ENCODE data around the gene CD40. TPM values are rescaled to one million over a fixed set of nuclear protein-coding genes. Genes with fewer than 3 reads are reported as not detected.

The CD40 gene
- total RNA-seq, 1 experiment from 2014 or later, result not detected

DNA sequence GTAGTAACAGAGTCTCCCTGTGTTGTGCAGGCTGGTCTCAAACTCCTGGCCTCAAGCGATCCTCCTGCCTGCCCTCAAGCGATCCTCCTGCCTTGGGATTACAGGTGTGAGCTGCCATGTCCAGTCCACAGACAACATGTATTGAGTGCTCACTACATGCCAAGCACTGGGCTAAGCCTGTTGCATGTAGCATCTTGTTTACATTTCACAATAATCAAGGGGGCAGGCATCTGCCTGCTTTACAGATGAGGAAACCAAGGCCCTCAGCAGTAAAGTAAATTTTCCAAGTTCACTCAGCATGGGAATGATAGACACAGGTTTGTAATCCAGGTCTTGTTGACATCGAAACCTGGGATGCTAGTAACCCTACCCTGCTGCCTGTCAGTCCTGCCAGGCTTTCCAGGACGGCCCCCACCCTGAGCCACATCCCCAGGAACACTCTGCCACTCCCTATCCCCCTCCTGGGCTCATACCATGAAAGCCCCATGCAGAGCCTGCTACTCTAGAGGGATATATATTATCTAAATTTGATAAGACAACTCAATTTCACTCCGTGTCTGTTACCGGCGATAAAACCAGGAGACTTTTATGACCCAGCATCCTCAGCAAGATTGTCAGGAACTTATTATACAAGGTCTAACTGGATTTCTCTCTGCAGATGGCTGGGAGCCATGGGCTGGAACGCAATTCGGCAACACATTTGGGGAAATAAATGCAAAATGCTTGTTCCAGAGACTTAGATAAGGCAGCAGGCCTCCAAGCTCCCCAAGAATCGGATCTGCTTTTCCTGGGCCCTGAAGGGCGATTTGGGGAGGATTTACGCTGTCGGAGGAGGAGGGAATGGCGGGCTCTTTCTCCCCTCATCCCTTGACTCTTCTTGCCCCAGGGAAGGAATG is 30.4 kb downstream of the CD40 start:
- DNase-seq (ENCODE audit: low read depth), result no peak

- DNase-seq (ENCODE audit: low read depth), result no peak
Observed at GRCh38 chr20:46150943-46151342, 32.8 kb downstream of the CD40 start.

DNA sequence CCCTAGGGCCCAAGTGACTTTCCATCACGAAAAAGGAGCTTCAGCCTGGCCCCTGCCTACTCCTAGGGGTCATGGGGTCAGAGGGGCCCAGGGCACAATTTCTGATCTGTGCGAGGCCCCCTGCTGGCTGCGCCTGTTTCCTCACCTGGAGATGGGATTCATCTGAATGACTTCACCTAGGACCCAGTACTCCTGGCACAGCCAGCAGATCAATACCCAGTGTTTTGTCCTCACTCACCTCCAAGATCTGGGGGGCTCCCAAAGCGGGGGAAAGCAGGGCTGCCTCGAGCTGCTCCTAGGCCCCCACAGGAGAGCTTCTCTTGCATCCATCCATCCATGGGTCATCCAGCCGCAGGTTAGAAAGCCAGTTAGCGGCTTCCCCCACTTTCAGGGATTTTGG is 33.8 kb downstream of the CD40 start:
- no peak for DNase-seq (ENCODE audit: low read depth)

DNA sequence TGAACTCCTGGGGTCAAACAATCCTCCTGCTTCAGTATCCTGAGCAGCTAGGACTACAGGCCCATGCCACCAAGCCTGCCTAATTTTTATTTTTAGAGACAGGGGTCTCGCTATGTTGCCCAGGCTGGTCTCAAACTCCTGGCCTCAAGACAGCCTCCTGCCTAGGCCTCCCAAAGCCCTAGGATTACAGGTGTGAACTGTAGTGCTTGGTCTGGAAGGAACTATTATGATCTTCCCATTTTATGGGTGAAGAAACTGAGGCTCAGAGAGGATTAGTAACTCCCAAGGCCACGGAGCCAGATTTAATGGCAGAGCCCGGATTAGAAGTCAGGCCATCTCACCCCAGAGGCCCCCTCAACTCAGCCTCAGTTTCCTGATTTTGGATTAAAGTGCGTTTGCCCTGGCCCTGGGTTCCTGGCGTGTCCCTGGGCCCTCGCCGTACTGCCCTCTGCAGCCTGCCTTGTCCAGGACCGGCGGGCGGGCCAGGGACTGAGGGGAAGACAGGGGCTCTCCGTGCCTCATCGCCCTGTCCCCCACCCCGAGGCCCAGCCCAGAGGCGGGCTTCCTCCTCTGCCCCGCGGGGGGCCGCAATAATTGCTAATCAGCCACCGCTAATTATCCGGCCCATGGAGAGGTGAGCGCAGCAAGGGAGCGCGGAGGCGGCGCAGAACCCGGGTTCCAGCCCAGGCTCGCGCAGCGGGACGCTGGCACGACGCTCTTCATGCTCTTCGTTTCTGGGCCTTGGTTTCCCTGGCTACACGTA is 34.9 kb downstream of the CD40 start:
- no peak for DNase-seq (ENCODE audit: low read depth)

GRCh38 chr20:46154305-46154704 is 36.2 kb downstream of the CD40 start:
- DNase-seq (ENCODE audit: low read depth), result no peak

- no peak for DNase-seq (ENCODE audit: low read depth)
Observed at GRCh38 chr20:46154796-46155195, 36.7 kb downstream of the CD40 start.

DNA sequence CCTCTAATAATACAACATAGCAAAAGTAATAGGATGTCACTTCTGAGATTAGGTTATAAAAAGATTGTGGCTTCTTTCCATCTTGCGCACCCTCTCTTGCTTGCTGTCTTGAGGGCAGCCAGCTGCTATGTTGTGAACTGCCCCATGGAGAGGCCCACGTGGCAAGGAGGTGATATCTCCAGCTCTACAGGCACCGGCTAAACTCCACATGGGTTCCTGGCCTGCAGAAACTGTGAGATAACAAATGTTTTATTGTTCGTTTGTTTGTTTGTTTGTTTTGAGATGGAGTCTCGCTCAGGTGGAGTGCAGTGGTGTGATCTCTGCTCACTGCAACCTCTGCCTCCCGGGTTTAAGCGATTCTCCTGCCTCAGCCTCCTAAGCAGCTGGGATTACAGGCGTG is 38.0 kb downstream of the CD40 start:
- DNase-seq (ENCODE audit: low read depth), result no peak

GRCh38 chr20:46157076-46157592 is 39.0 kb downstream of the CD40 start:
- DNase-seq (ENCODE audit: low read depth), result no peak

- DNase-seq (ENCODE audit: low read depth), result no peak
Observed at GRCh38 chr20:46157625-46158024, 39.5 kb downstream of the CD40 start.

- DNase-seq (ENCODE audit: low read depth), result no peak
Observed at GRCh38 chr20:46158476-46158987, 40.4 kb downstream of the CD40 start.

DNA sequence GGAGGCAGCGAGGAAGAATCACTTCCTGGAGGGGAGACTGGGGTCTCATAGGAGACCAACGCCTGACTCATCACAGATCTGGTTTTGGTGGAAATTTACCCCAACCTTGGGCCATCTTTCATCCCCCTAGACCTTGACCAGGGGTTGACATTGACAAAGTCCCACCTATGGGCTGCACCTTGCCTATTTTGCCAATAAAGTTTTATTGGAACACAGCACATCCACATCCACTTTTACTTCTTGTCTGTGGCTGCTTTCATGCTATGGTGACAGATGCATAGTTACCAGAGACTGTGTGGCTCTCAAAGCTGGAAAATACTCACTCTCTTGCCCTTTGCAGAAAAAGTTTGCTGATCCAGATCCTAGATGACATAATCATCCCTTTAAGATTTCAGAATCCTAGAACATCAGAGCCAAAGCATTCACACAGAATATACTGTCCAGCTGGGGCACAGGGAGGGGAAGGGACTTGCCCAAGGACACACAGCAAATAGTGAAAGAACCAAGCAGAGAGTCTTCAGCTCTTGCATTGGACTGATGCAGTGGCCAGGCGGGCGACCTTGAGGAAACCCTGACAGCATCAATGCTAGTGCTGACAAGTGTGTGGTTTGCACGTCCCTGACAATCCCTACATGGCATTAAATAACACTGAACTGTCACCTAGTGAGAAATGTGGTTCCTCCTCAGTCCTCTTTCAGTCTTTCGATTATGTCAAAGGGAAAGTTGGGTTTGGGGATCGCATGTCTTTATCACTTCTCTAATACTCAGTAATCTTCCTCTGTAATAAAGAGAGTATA is 41.2 kb downstream of the CD40 start:
- DNase-seq (ENCODE audit: low read depth), result no peak

- DNase-seq (ENCODE audit: low read depth), result no peak
Observed at GRCh38 chr20:46160661-46161060, 42.5 kb downstream of the CD40 start.

GRCh38 chr20:46161921-46162320 is 43.8 kb downstream of the CD40 start:
- no peak for DNase-seq (ENCODE audit: low read depth)

DNA sequence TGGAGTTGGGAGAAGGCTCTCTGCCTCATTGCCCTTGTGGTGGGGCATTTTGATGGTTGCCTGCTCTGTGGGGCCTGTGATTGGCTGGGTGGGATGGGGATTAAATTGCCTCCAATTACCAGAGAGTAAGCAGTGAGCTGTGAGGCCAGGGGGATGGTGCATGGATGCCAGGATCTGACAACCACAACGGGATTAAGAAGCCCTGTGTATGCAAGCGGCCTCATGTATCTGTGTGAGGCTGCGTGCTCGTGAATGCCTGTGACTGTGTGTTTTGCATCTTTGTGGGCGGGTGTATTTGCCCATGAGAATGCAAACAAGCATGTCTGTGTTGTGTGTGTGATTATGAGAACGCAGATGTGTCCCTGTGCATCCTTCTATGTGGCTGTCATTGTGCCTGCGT is 46.1 kb downstream of the CD40 start:
- DNase-seq (ENCODE audit: low read depth), result no peak

DNA sequence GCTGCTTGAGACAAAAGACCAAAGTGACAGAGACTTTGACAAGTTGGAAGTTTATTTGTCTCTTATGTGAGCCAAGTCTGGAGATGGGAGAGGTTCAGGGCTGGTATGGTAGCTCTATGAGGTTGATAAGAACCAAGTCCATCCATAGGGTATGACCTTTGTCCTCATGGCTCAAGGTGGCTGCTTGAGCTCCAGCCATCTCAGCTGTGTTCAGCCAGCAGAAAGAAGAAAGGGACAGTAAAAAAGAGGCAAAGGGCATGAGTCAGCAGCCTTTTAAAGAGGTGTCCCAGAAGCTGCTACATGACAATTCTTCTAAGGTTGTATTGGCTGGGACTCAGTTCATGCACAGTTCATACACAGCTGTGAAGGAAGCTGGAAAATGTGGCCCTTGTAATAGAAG is 49.0 kb downstream of the CD40 start:
- no peak for DNase-seq (ENCODE audit: low read depth)

- no peak for DNase-seq (ENCODE audit: low read depth)
Observed at GRCh38 chr20:46168438-46168837, 50.3 kb downstream of the CD40 start.

DNA sequence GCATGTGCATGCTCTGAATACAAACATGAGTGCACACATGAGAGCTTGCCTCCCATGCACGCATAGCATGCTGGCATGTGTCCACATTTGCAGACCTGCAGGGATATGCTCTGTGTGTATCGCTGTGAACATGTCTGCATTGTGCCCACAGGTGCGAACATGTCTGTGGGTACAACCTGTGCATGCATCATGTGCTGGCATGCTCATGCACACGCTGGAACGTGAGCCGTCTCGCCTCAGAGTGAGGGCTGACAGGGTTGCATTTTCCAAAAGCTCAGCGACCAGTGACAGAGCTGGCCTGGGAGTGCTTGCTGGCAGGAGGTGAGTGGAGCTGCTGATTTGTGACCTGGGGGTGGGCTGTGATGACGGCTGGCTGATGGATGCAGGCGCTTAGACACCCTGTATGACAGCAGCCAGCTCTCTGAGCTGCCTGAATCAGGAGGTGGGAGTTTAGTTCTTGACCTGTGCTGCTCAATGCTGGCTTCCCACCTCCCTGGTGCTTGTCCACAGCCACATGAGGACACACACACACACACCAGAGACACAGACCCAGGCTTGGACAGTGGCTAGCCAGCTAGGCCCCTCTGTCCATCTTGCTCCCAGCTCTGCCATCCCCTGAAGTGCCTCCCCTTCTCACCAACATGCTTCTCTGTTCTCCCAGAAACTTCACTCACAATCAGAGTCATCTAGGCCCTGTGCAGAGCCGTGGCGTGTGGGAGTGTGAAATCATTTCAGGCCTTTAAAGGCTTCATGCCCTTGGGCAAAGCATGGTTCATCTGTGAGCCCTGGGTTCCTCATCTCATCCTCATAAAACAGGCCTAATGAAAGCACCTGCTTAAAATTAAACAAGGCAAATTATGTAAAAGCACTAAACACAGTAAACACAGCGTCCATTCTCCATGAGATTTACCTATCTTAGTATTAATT is 51.4 kb downstream of the CD40 start:
- DNase-seq (ENCODE audit: low read depth), result no peak

- DNase-seq (ENCODE audit: low read depth), result no peak
Observed at GRCh38 chr20:46171476-46171875, 53.4 kb downstream of the CD40 start.

GRCh38 chr20:46171909-46172308 is 53.8 kb downstream of the CD40 start:
- no peak for DNase-seq (ENCODE audit: low read depth)

DNA sequence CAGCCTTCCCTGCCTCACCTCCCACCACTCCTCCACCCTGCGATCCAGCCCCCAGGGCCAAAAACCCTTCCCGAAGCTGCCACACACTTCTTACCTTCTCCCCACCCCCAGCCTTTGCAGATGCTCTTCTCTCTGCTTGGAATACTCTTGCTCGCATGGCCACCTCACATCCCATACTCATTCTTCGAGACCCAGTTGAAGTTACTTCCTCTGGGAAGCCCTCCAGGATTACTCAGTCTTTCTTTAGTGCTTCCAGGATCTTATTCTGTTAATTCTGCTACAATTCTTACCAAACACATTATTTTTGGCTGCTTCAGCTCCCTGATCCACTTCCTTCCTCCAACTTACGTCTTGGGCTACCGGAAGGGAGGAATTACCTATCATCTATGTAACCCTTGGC is 54.3 kb downstream of the CD40 start:
- no peak for DNase-seq (ENCODE audit: low read depth)
